K562 (cell line): ENCODE measurements around the gene FERMT3. TPM values are rescaled to one million over a fixed set of nuclear protein-coding genes. Genes with fewer than 3 reads are reported as not detected.

Source experiments
- ATAC-seq: fragments of 200-7000 bp; cut with Tn5 transposase; 3 replicates; pipeline ENCODE4 v1.9.1; 2020; ENCODE audit warnings: moderate library complexity
- BruUV-seq: library from RNA; stranded (reverse); fragments of 400-500 nt; replicated peaks from 2 replicates; lab custom pipeline; 2021; lab: Mats Ljungman, UMichigan
- CTCF ChIA-PET: fragments of 300-600 bp; formaldehyde crosslinking; extraction: SDS; loops from one replicate; lab custom pipeline; 2021; ENCODE audit warnings: low intra/inter-chr PET ratio; lab: Yijun Ruan, JAX
- POLR2A ChIA-PET: fragments of 300-600, 350-650 bp; sonication (Branson Sonifier 250); formaldehyde crosslinking; extraction: SDS; loops from one replicate; lab custom pipeline; 2021; ENCODE audit warnings: antibody characterized with exemption, inconsistent platforms; lab: Yijun Ruan, JAX
- DNase-seq, 4 experiments: peaks; one replicate each; pipeline versions ENCODE4 v3.0.0 to v3.0.0-alpha.2; 2011 to 2018; ENCODE audit warnings: low spot score in 3 of 4, mixed read lengths in 3 of 4; ENCODE audit errors: extremely low read depth in 1 of 4
- FAIRE-seq: peaks from 2 replicates; lab custom pipeline; 2011; peaks lifted over from hg19 to GRCh38; lab: Jason Lieb, UNC
- H2AFZ ChIP-seq: 2 replicates; pipeline ENCODE4 v1.6.0; 2011; ENCODE audit warnings: low read depth, low read length, control low read depth, inconsistent platforms
- H3K27ac ChIP-seq: fragments of 200-600 bp; 3 replicates; pipeline ENCODE4 v1.8.0; 2011; ENCODE audit warnings: low read depth, mild to moderate bottlenecking, control low read depth, inconsistent platforms, low read length, moderate library complexity, mixed read lengths; ENCODE audit errors: extremely low read depth
- H3K27me3 ChIP-seq, 2 experiments: fragments of 300-600 bp in 1 of 2; 2 replicates in 1 of 2; 3 replicates in 1 of 2; pipeline versions ENCODE4 v1.6.0 to v1.8.0; 2011; ENCODE audit warnings: inconsistent platforms in 2 of 2, low read length in 2 of 2, mild to moderate bottlenecking in 1 of 2, mixed read lengths in 1 of 2, moderate library complexity in 1 of 2; ENCODE audit not compliant: control insufficient read depth in 2 of 2, insufficient read depth in 2 of 2
- H3K36me3 ChIP-seq: fragments of 300-600 bp; 3 replicates; pipeline ENCODE4 v1.8.0; 2011; ENCODE audit warnings: mild to moderate bottlenecking, low read length, inconsistent platforms; ENCODE audit not compliant: control insufficient read depth, insufficient read depth
- H3K4me1 ChIP-seq, 2 experiments: fragments of 200-600 bp in 1 of 2; replicated peaks in 1 of 2; 2 replicates in 1 of 2; 3 replicates in 1 of 2; pipeline versions ENCODE4 v1.5.1 to v1.8.0; 2011; ENCODE audit warnings: inconsistent platforms in 2 of 2, low read length in 2 of 2, mild to moderate bottlenecking in 1 of 2, mixed read lengths in 1 of 2, moderate library complexity in 1 of 2; ENCODE audit not compliant: control insufficient read depth in 2 of 2, insufficient read depth in 2 of 2
- H3K4me2 ChIP-seq: 2 replicates; pipeline ENCODE4 v1.6.1; 2011; ENCODE audit warnings: low read length, control low read depth, inconsistent platforms, mixed read lengths; ENCODE audit not compliant: insufficient read depth
- H3K4me3 ChIP-seq: fragments of 200-600 bp; sonication (generic), shearing (Covaris generic); 2 replicates; pipeline ENCODE4 v1.5.1; 2016; ENCODE audit warnings: control low read depth, inconsistent platforms
- H3K79me2 ChIP-seq: fragments of 200-600 bp; 3 replicates; pipeline ENCODE4 v1.8.0; 2011; ENCODE audit warnings: low read length, inconsistent platforms; ENCODE audit not compliant: control insufficient read depth, insufficient read depth
- H3K9ac ChIP-seq, 2 experiments: 2 replicates each; pipeline versions ENCODE4 v1.6.0 to v1.6.1; 2011; ENCODE audit warnings: low read depth in 2 of 2, low read length in 2 of 2, control low read depth in 1 of 2, inconsistent platforms in 1 of 2, mild to moderate bottlenecking in 1 of 2, mixed read lengths in 1 of 2; ENCODE audit not compliant: insufficient read depth in 1 of 2
- H3K9me1 ChIP-seq: one replicate; pipeline ENCODE4 v1.6.0; 2011; ENCODE audit warnings: inconsistent platforms, mild to moderate bottlenecking, low read length, moderate library complexity; ENCODE audit not compliant: control insufficient read depth, insufficient read depth
- H3K9me3 ChIP-seq: replicated peaks from 2 replicates; pipeline ENCODE4 v1.5.1; 2011; ENCODE audit warnings: low read depth, low read length, inconsistent platforms; ENCODE audit not compliant: control insufficient read depth, insufficient read depth
- H4K20me1 ChIP-seq: replicated peaks from 2 replicates; pipeline ENCODE4 v1.6.1; 2011; ENCODE audit warnings: low read length, inconsistent platforms, mixed read lengths; ENCODE audit not compliant: control insufficient read depth, insufficient read depth
- EWSR1 ChIP-seq: fragments of 450-650 bp; IDR thresholded peaks from 2 replicates; pipeline ENCODE4 v1.6.1; 2018; ENCODE audit warnings: borderline replicate concordance, mild to moderate bottlenecking, low read depth, moderate library complexity; ENCODE audit not compliant: partially characterized antibody
- FIP1L1 ChIP-seq: fragments of 200-400 bp; formaldehyde crosslinking; IDR thresholded peaks from 2 replicates; pipeline ENCODE4 v1.6.1; 2018; ENCODE audit warnings: mild to moderate bottlenecking, low read depth, low read length; ENCODE audit not compliant: poor library complexity, severe bottlenecking
- MLLT1 ChIP-seq, 2 experiments: fragments of 450-650 bp; IDR thresholded peaks; 2 replicates each; pipeline ENCODE4 v1.6.1; 2016
- PCBP1 ChIP-seq: fragments of 200-400 bp; formaldehyde crosslinking; IDR thresholded peaks from 2 replicates; pipeline ENCODE4 v1.6.1; 2018; ENCODE audit warnings: mild to moderate bottlenecking, low read depth, low read length; ENCODE audit not compliant: poor library complexity, severe bottlenecking
- ZNF277 ChIP-seq: fragments of 250-450 bp; sonication (Bioruptor Pico); IDR thresholded peaks from 2 replicates; pipeline ENCODE4 v1.8.0; 2022; ENCODE audit warnings: inconsistent platforms, mild to moderate bottlenecking, moderate library complexity, borderline replicate concordance
- ZNF445 ChIP-seq: fragments of 250-450 bp; sonication (Bioruptor Pico); IDR thresholded peaks from 2 replicates; pipeline ENCODE4 v1.4.0; 2020; ENCODE audit warnings: low read depth, mild to moderate bottlenecking, moderate library complexity
- WGBS: fragments of 100-300 bp; shearing (Covaris generic); methylation state at CpG from one replicate; pipeline ENCODE4 v1.1.6; 2016; ENCODE audit warnings: low coverage, mixed read lengths; ENCODE audit not compliant: insufficient coverage; ENCODE audit errors: missing lambda C conversion rate; 5-methylcytosine and 5-hydroxymethylcytosine counted together
- in situ Hi-C: fragments of 300-500 bp; cut with MboI; formaldehyde crosslinking; loops from 4 replicates; pipeline ENCODE4 v1.15.0; 2018; ENCODE audit warnings: inconsistent platforms, mixed read lengths
- intact Hi-C: fragments of 100-400 bp; cut with micrococcal nuclease; formaldehyde crosslinking; loops from 2 replicates; pipeline ENCODE4 v1.14.2; 2022
- polyA plus RNA-seq, 8 experiments: library from polyadenylated mRNA; depleted of rRNA in 4 of 8; stranded (reverse) in 5 of 8; unstranded in 3 of 8; fragments of >200 nt; fragmentation: Nextera tagmentation in 2 of 8; fragmentation: Illumina TruSeq in 1 of 8; extraction: Ambion mirVana in 2 of 8; extraction: Trizol in 1 of 8; gene quantifications; 2 replicates each; pipeline versions ENCODE4 v1.2.1 to v1.2.3, GENCODE V29; 2011 to 2014; ENCODE audit warnings: inconsistent platforms in 1 of 8, missing spikeins in 1 of 8
- total RNA-seq, 7 experiments: library from RNA; depleted of rRNA in 6 of 7; stranded (reverse); fragments of >200 nt in 6 of 7; fragmentation: Illumina TruSeq in 2 of 7; extraction: Trizol in 2 of 7; gene quantifications; 2 replicates each; pipeline versions ENCODE4 v1.2.1 to v1.2.3, GENCODE V29; 2011 to 2021; ENCODE audit warnings: low replicate concordance in 1 of 7

Gene FERMT3
- total and polyA plus RNA-seq, 9 of the 15 experiments (the other 6 are each of a cell fraction or from before 2014, with no cell fraction given), result 3.2 to 275 (median 79.7) TPM

GRCh38 chr11:64178951-64179639 is 27.4 kb upstream of the FERMT3 start:
- ATAC-seq, result no peak
- CTCF ChIA-PET, result no interaction called here
- intact Hi-C loops (no loop called here), in situ Hi-C loops (no loop called here)
- no peak overlapping the region for H3K4me2 ChIP-seq
- H3K4me3 ChIP-seq, result no peak overlapping the region
- POLR2A ChIA-PET, result no interaction called here
- no peaks in the 10 kb centered on the region for H3K27me3 ChIP-seq
- 70% methylated on average over 12 of the region's 12 CpGs for WGBS
- TF ChIP-seq MLLT1 (IDR thresholded peaks at IDR 0.05), result no peak
- no peak for TF ChIP-seq FIP1L1
- TF ChIP-seq ZNF445 (CRISPR knock-in tag), result no peak
- no peak for TF ChIP-seq PCBP1
- no peak for TF ChIP-seq ZNF277
- TF ChIP-seq EWSR1, result no peak
- FAIRE-seq, result no peak
- H3K27ac ChIP-seq, result no peak overlapping the region
- H3K9ac ChIP-seq, result no peak overlapping the region; a peak in 1 of 4 replicates
- no peaks in the 10 kb centered on the region for H3K9me3 ChIP-seq
- peaks cover 24 to 31% of the 10 kb centered on the region in 2 experiments for H3K4me1 ChIP-seq
- peaks cover 19% of the 10 kb centered on the region for H3K79me2 ChIP-seq
- DNase-seq, result no peak
- no peaks in the 10 kb centered on the region for H4K20me1 ChIP-seq
- no TSS peak for BruUV-seq
- no peaks in the 10 kb centered on the region for H3K9me1 ChIP-seq
- peaks cover 4% of the 10 kb centered on the region; the same call in 1 of the 3 replicates for H3K36me3 ChIP-seq
- H2AFZ ChIP-seq, result no peak overlapping the region
